ENCODE data around the gene TFIP11.
"Not testable (repeated sequence)": the region's sequence is repeated elsewhere in the genome, so short reads cannot be mapped to it uniquely, and the experiment has no call there.

Gene TFIP11

GRCh38 chr22:26540119-26540518 lies 27.8 kb upstream of the TFIP11 start:
- DNase-seq, result no peak

GRCh38 chr22:26536762-26537134 lies 24.5 kb upstream of the TFIP11 start:
- no peak for DNase-seq

- no peak for DNase-seq
Observed at GRCh38 chr22:26536056-26536761, 23.9 kb upstream of the TFIP11 start.

- no peak for DNase-seq
Observed at GRCh38 chr22:26535603-26535908, 23.3 kb upstream of the TFIP11 start.

- no peak for DNase-seq
Observed at GRCh38 chr22:26534874-26535602, 22.8 kb upstream of the TFIP11 start.

- no peak for DNase-seq
Observed at GRCh38 chr22:26534171-26534855, 22.0 kb upstream of the TFIP11 start.

GRCh38 chr22:26529345-26529744 lies 17.1 kb upstream of the TFIP11 start:
- no peak for DNase-seq

GRCh38 chr22:26528518-26528917 lies 16.2 kb upstream of the TFIP11 start:
- DNase-seq, result not testable (repeated sequence)

- DNase-seq, result no peak
Observed at GRCh38 chr22:26527574-26528465, 15.5 kb upstream of the TFIP11 start.

GRCh38 chr22:26527167-26527566 lies 14.9 kb upstream of the TFIP11 start:
- DNase-seq, result no peak

- no peak for DNase-seq
Observed at GRCh38 chr22:26525946-26526564, 13.8 kb upstream of the TFIP11 start.

- DNase-seq, result no peak
Observed at GRCh38 chr22:26524870-26525269, 12.6 kb upstream of the TFIP11 start.

GRCh38 chr22:26522592-26522991 lies 10.3 kb upstream of the TFIP11 start:
- no peak for DNase-seq

GRCh38 chr22:26522012-26522411 lies 9.7 kb upstream of the TFIP11 start:
- DNase-seq, result no peak

GRCh38 chr22:26517429-26517828 lies 5.2 kb upstream of the TFIP11 start:
- no peak for DNase-seq

GRCh38 chr22:26516503-26516902 lies 4.2 kb upstream of the TFIP11 start:
- DNase-seq, result no peak

- DNase-seq, result no peak
Observed at GRCh38 chr22:26515931-26516330, 3.7 kb upstream of the TFIP11 start.

- DNase-seq, result no peak
Observed at GRCh38 chr22:26514419-26515161, 2.3 kb upstream of the TFIP11 start.

- no peak for DNase-seq
Observed at GRCh38 chr22:26513838-26514237, 1.6 kb upstream of the TFIP11 start.

GRCh38 chr22:26508148-26508547 lies 4.1 kb downstream of the TFIP11 start:
- DNase-seq, result no peak

- DNase-seq, result no peak
Observed at GRCh38 chr22:26503758-26504157, 8.5 kb downstream of the TFIP11 start.
